ENCODE results near the gene CAPRIN2. TPM values are rescaled to one million over a fixed set of nuclear protein-coding genes. Genes with fewer than 3 reads are reported as not detected.

CAPRIN2 gene
- total and polyA plus RNA-seq, 2 of the 4 experiments (the other 2 are of a cell fraction), result 18.9 to 23.8 TPM

- Histone ChIP-seq H3K4me2 (ENCODE audit: low read depth, low read length) (no peak overlapping the region), H3K18ac (ENCODE audit: low read depth, low read length) (no peak overlapping the region), H3K9me3 (ENCODE audit: control insufficient read depth, insufficient read depth, low read length) (no peaks in the 10 kb centered on the region), H3K79me1 (ENCODE audit: low read depth in 1 of 2, low read length in 2 of 2) (no peaks in the 10 kb centered on the region), H4K5ac (ENCODE audit: low read depth, low read length) (no peak overlapping the region), H3K14ac (replicated peaks; ENCODE audit: low read depth, low read length) (no peak overlapping the region), H2BK120ac (ENCODE audit: low read depth, low read length) (no peak overlapping the region), H3K4me3 (ENCODE audit: insufficient read depth, low read depth, low read length) (no peak overlapping the region), H2BK5ac (ENCODE audit: low read depth, low read length, poor library complexity, severe bottlenecking) (no peak overlapping the region), H4K8ac (ENCODE audit: low read depth in 2 of 2, low read length in 2 of 2) (no peak overlapping the region), H3K27me3 (ENCODE audit: control insufficient read depth, insufficient read depth, low read length) (peaks cover 3% of the 10 kb centered on the region; the same call in 1 of the 2 replicates), H3K36me3 (ENCODE audit: control insufficient read depth, insufficient read depth, low read length) (no peaks in the 10 kb centered on the region), H3K56ac (ENCODE audit: extremely low read depth, insufficient read depth, low read length) (no peak overlapping the region), H2AK9ac (replicated peaks; ENCODE audit: low read depth, low read length, poor library complexity) (no peak overlapping the region), H3K9me1 (ENCODE audit: insufficient read depth, low read length) (no peaks in the 10 kb centered on the region), H3K9ac (ENCODE audit: low read depth, low read length) (no peak overlapping the region), H2AFZ (replicated peaks; ENCODE audit: low read length, poor library complexity) (no peak overlapping the region), H3K27ac (ENCODE audit: insufficient read depth, low read length) (no peak overlapping the region), H2BK15ac (ENCODE audit: low read depth, low read length) (no peak overlapping the region), H3K4me1 (ENCODE audit: control insufficient read depth, insufficient read depth, low read length) (no peaks in the 10 kb centered on the region), H3K23ac (ENCODE audit: low read depth, low read length) (no peak overlapping the region), H4K91ac (ENCODE audit: insufficient read depth, low read depth, low read length) (no peak overlapping the region), H2AK5ac (ENCODE audit: low read depth, low read length) (no peak overlapping the region), H4K20me1 (ENCODE audit: insufficient read depth, low read length) (no peaks in the 10 kb centered on the region), H2BK20ac (ENCODE audit: low read depth, low read length) (no peak overlapping the region), H3K4ac (ENCODE audit: low read depth, low read length) (no peak overlapping the region)
- TF ChIP-seq CTCF (conservative IDR thresholded peaks at IDR 0.05; ENCODE audit: low read depth, low read length) (no peak), MAZ (IDR thresholded peaks at IDR 0.05; ENCODE audit: borderline replicate concordance, low read depth, low read length) (no peak), SMC3 (IDR thresholded peaks at IDR 0.05; ENCODE audit: low read depth, low read length) (no peak), MXI1 (IDR thresholded peaks at IDR 0.05; ENCODE audit: borderline replicate concordance, low read depth, low read length) (no peak), NFE2L2 (IDR thresholded peaks at IDR 0.05; ENCODE audit: low read depth, low read length) (no peak), BHLHE40 (IDR thresholded peaks at IDR 0.05; ENCODE audit: low read depth, low read length) (no peak), RCOR1 (IDR thresholded peaks at IDR 0.05; ENCODE audit: insufficient replicate concordance, low read length) (no peak), ELK1 (IDR thresholded peaks at IDR 0.05; ENCODE audit: borderline replicate concordance, low read depth, low read length) (no peak), CEBPB (IDR thresholded peaks at IDR 0.05; ENCODE audit: low read depth, low read length) (no peak), MAFK (IDR thresholded peaks at IDR 0.05; ENCODE audit: low read depth, low read length) (no peak), RFX5 (IDR thresholded peaks at IDR 0.05; ENCODE audit: low read depth, low read length) (no peak), FOS (IDR thresholded peaks at IDR 0.05; ENCODE audit: low read depth, low read length) (no peak), POLR2A (IDR thresholded peaks at IDR 0.05; ENCODE audit: low read depth, low read length) (no peak), RAD21 (IDR thresholded peaks at IDR 0.05; ENCODE audit: low read length) (no peak), USF2 (IDR thresholded peaks at IDR 0.05; ENCODE audit: low read depth, low read length) (no peak), CHD1 (IDR thresholded peaks at IDR 0.05; ENCODE audit: low read depth, low read length) (no peak)
- ChIA-PET CTCF (no interaction called here), POLR2A (ENCODE audit: unreplicated experiment) (no interaction called here)
- in situ Hi-C loops (cut with MboI; ENCODE audit: low sequenced_read_pairs) (no loop called here), intact Hi-C loops (cut with micrococcal nuclease) (no loop called here), dilution Hi-C loops (cut with HindIII; ENCODE audit: low sequenced_read_pairs, unreplicated experiment) (no loop called here)
- ATAC-seq (ENCODE audit: low read depth) (no peak), DNase-seq (no peak)
- no TSS peak for BruUV-seq (replicated peaks)
These were observed 24.4 kb upstream of the CAPRIN2 start for GRCh38 chr12:30779178-30779577.

Measured in IMR-90 (cell line).